Measurements from ENCODE around the gene PRMT2.
"Not testable (repeated sequence)": the region's sequence is repeated elsewhere in the genome, so short reads cannot be mapped to it uniquely, and the experiment has no call there.

DNA sequence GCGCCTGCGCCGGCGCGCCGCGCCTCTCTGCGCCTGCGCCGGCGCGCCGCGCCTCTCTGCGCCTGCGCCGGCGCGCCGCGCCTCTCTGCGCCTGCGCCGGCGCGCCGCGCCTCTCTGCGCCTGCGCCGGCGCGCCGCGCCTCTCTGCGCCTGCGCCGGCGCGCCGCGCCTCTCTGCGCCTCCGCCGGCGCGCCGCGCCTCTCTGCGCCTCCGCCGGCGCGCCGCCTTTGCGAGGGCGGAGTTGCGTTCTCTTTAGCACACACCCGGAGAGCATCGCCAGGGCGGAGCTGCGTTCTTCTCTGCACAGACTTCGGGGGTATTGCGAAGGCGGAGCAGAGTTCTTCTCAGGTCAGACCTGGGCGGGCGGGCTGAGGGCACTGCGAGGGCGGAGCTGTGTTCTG, 63.6 kb downstream of the PRMT2 start:
- TF ChIP-seq, protein P1, sequence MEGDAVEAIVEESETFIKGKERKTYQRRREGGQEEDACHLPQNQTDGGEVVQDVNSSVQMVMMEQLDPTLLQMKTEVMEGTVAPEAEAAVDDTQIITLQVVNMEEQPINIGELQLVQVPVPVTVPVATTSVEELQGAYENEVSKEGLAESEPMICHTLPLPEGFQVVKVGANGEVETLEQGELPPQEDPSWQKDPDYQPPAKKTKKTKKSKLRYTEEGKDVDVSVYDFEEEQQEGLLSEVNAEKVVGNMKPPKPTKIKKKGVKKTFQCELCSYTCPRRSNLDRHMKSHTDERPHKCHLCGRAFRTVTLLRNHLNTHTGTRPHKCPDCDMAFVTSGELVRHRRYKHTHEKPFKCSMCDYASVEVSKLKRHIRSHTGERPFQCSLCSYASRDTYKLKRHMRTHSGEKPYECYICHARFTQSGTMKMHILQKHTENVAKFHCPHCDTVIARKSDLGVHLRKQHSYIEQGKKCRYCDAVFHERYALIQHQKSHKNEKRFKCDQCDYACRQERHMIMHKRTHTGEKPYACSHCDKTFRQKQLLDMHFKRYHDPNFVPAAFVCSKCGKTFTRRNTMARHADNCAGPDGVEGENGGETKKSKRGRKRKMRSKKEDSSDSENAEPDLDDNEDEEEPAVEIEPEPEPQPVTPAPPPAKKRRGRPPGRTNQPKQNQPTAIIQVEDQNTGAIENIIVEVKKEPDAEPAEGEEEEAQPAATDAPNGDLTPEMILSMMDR (IDR thresholded peaks at IDR 0.05) = not testable (repeated sequence)
- TF ChIP-seq EZH2 (IDR thresholded peaks at IDR 0.05; ENCODE audit: borderline replicate concordance, insufficient read depth, low read depth, low read length, poor library complexity, severe bottlenecking) = not testable (repeated sequence)

Measured in B cell (primary cell).